B cell (primary cell): ENCODE measurements around the gene SELENOV. TPM values are rescaled to one million over a fixed set of nuclear protein-coding genes. Genes with fewer than 3 reads are reported as not detected.
A peak's percentile ranks its signal among the peaks of the same experiment; 100 is the strongest.

Source experiments
- ATAC-seq: fragments of 200-7000 bp; cut with Tn5 transposase; one replicate; pipeline ENCODE4 v1.10.0; 2021; ENCODE audit warnings: low read depth, mild to moderate bottlenecking, moderate number of reproducible peaks, moderate library complexity
- CTCF ChIA-PET: fragments of 350-600 bp; sonication (Branson Sonifier 250); formaldehyde crosslinking; loops from one replicate; lab custom pipeline; 2021; ENCODE audit warnings: antibody characterized with exemption, inconsistent platforms; lab: Charles Lee
- POLR2A ChIA-PET: fragments of 350-600 bp; sonication (Branson Sonifier 250); formaldehyde crosslinking; loops from one replicate; lab custom pipeline; 2021; ENCODE audit warnings: antibody characterized with exemption; lab: Charles Lee
- DNase-seq: peaks from one replicate; pipeline ENCODE4 v3.0.0; 2013
- H2AFZ ChIP-seq: 2 replicates; pipeline ENCODE4 v1.6.1; 2012; ENCODE audit warnings: mild to moderate bottlenecking, low read depth, low read length; ENCODE audit not compliant: insufficient read depth, poor library complexity, severe bottlenecking
- H3K27ac ChIP-seq, 2 donors: 1 replicate in 1 of 2; 2 replicates in 1 of 2; pipeline ENCODE4 v1.5.1; 2012 to 2013; ENCODE audit warnings: low read length in 2 of 2, mild to moderate bottlenecking in 2 of 2, moderate library complexity in 1 of 2
- H3K27me3 ChIP-seq, 4 experiments: fragments of 200-600 bp in 1 of 4; sonication (generic) in 1 of 4; replicated peaks in 1 of 4; 1 replicate in 2 of 4; 2 replicates in 2 of 4; pipeline versions ENCODE4 v1.6.1 to v1.7.0; 2013 to 2016; ENCODE audit warnings: low read length in 3 of 4, mild to moderate bottlenecking in 2 of 4, mixed read lengths in 1 of 4, moderate library complexity in 1 of 4; ENCODE audit not compliant: insufficient read depth in 4 of 4, control insufficient read depth in 3 of 4; ENCODE audit errors: control extremely low read depth in 1 of 4
- H3K36me3 ChIP-seq, 2 experiments: replicated peaks in 1 of 2; 1 replicate in 1 of 2; 2 replicates in 1 of 2; pipeline versions ENCODE4 v1.6.1 to v1.7.1; 2013; ENCODE audit warnings: low read length in 1 of 2; ENCODE audit not compliant: insufficient read depth in 2 of 2, control insufficient read depth in 1 of 2; ENCODE audit errors: control extremely low read depth in 1 of 2, extremely low read depth in 1 of 2
- H3K4me1 ChIP-seq, 2 donors: fragments of 200-600 bp in 1 of 2; sonication (generic) in 1 of 2; 1 replicate in 1 of 2; 2 replicates in 1 of 2; pipeline versions ENCODE4 v1.5.1 to v1.6.1; 2013 to 2017; ENCODE audit warnings: low read length in 2 of 2; ENCODE audit not compliant: control insufficient read depth in 2 of 2, insufficient read depth in 2 of 2
- H3K4me2 ChIP-seq: replicated peaks from 2 replicates; pipeline ENCODE3; 2012; ENCODE audit warnings: mild to moderate bottlenecking, low read depth, low read length; ENCODE audit not compliant: poor library complexity, severe bottlenecking
- H3K4me3 ChIP-seq, 5 experiments: fragments of 200-600 bp in 1 of 5; sonication (generic) in 1 of 5; 1 replicate in 3 of 5; 2 replicates in 2 of 5; pipeline versions ENCODE4 v1.5.1 to v1.7.0; 2011 to 2016; ENCODE audit warnings: low read length in 4 of 5, mild to moderate bottlenecking in 4 of 5, low read depth in 2 of 5, control low read depth in 1 of 5, moderate library complexity in 1 of 5; ENCODE audit not compliant: insufficient read depth in 1 of 5; ENCODE audit errors: control extremely low read depth in 1 of 5, extremely low read depth in 1 of 5
- H3K79me2 ChIP-seq: fragments of 200-600 bp; sonication (generic); one replicate; pipeline ENCODE4 v1.6.0; 2016; ENCODE audit warnings: low read length; ENCODE audit not compliant: control insufficient read depth, insufficient read depth
- H3K9ac ChIP-seq: fragments of 200-600 bp; sonication (generic); 2 replicates; pipeline ENCODE4 v1.6.1; 2017; ENCODE audit warnings: mild to moderate bottlenecking, low read length, moderate library complexity
- H3K9me3 ChIP-seq, 3 donors: one replicate each; pipeline versions ENCODE4 v1.6.1 to v1.7.1; 2013; ENCODE audit warnings: low read length in 2 of 3; ENCODE audit not compliant: control insufficient read depth in 2 of 3, insufficient read depth in 1 of 3; ENCODE audit errors: control extremely low read depth in 1 of 3
- H4K20me1 ChIP-seq: 2 replicates; pipeline ENCODE4 v1.6.0; 2012; ENCODE audit warnings: mild to moderate bottlenecking, low read length; ENCODE audit not compliant: insufficient read depth, control insufficient read depth, poor library complexity, severe bottlenecking
- H3K27ac Mint-ChIP-seq: one replicate; pipeline ENCODE4 v1.8.0; 2021; ENCODE audit warnings: mixed read lengths
- H3K27me3 Mint-ChIP-seq: one replicate; pipeline ENCODE4 v1.8.0; 2021; ENCODE audit warnings: mixed read lengths
- H3K4me1 Mint-ChIP-seq: one replicate; pipeline ENCODE4 v1.8.0; 2021; ENCODE audit warnings: mixed read lengths
- H3K4me3 Mint-ChIP-seq: one replicate; pipeline ENCODE4 v1.8.0; 2021; ENCODE audit warnings: mixed read lengths
- H3K9me3 Mint-ChIP-seq: one replicate; pipeline ENCODE4 v1.8.0; 2022; ENCODE audit warnings: mixed read lengths; ENCODE audit not compliant: insufficient read depth
- CTCF ChIP-seq: fragments of 200-600 bp; IDR thresholded peaks from one replicate; pipeline ENCODE4 v1.8.0; 2022; ENCODE audit warnings: antibody characterized with exemption, mild to moderate bottlenecking
- EZH2 ChIP-seq: IDR thresholded peaks from 2 replicates; pipeline ENCODE4 v1.6.1; 2012; ENCODE audit warnings: borderline replicate concordance, low read depth, mild to moderate bottlenecking, moderate library complexity, low read length; ENCODE audit not compliant: insufficient read depth, poor library complexity, severe bottlenecking
- WGBS: methylation state at CpG from one replicate; pipeline ENCODE4 v1.1.5; 2013; ENCODE audit warnings: missing lambda C conversion rate; ENCODE audit not compliant: insufficient coverage; 5-methylcytosine and 5-hydroxymethylcytosine counted together
- intact Hi-C: fragments of 100-400 bp; cut with micrococcal nuclease; formaldehyde crosslinking; loops from one replicate; pipeline ENCODE4 v1.10.0; 2022
- polyA plus RNA-seq: library from polyadenylated mRNA; depleted of rRNA; stranded (reverse); fragments of >200 nt; gene quantifications from 2 replicates; pipeline ENCODE4 v1.2.3, GENCODE V29; 2012
- total RNA-seq, 2 donors: library from RNA; stranded (reverse); fragments of 120-200 nt in 1 of 2; gene quantifications; 1 replicate in 1 of 2; 2 replicates in 1 of 2; pipeline versions ENCODE4 v1.2.3 to v1.2.4, GENCODE V29; 2013 to 2022

The SELENOV gene
- total and polyA plus RNA-seq, 2 donors (not counting 1 experiment from before 2014, with no cell fraction given) = not detected

- Mint-ChIP-seq H3K27me3 (peaks cover 33% of the 10 kb centered on the region), H3K9me3 (no peaks in the 10 kb centered on the region), H3K4me1 (peaks cover 20% of the 10 kb centered on the region), H3K27ac (peak overlapping the region; percentile 2), H3K4me3 (peak overlapping the region; percentile 71)
- H3K79me2 ChIP-seq = no peaks in the 10 kb centered on the region
- peak overlapping the region; percentile 86 for H2AFZ ChIP-seq
- no peak overlapping the region for H3K27ac ChIP-seq
- H3K4me1 ChIP-seq = peaks cover 16 to 21% of the 10 kb centered on the region in 2 donors
- H3K4me2 ChIP-seq = peak overlapping the region; percentile 95
- whole genome bisulfite sequencing = 55% methylated on average over 5 of the region's 7 CpGs
- DNase-seq = no peak
- H3K4me3 ChIP-seq = peak overlapping the region in 2 of 5 experiments; percentile 26 to 65
- H3K9me3 ChIP-seq = peaks cover 0 to 17% (median 0%) of the 10 kb centered on the region in 3 donors
- H3K36me3 ChIP-seq = no peaks in the 10 kb centered on the region
- no peak for TF ChIP-seq EZH2
- TF ChIP-seq CTCF = no peak
- ATAC-seq = no peak
- intact Hi-C loops = no loop called here
- peaks cover 0 to 59% (median 17%) of the 10 kb centered on the region in 4 experiments for H3K27me3 ChIP-seq
- ChIA-PET POLR2A (no interaction called here), CTCF (interaction anchor here (0.6 to 2.0 kb wide), 3 partner anchors 12 to 45 kb away, joined by 3 to 4 read pairs (median 3); no protein-coding TSS in a partner anchor)
- H3K9ac ChIP-seq = peak overlapping the region; percentile 63
- H4K20me1 ChIP-seq = no peaks in the 10 kb centered on the region
These were observed 8.4 kb upstream of the SELENOV start for GRCh38 chr19:39506598-39506943.

- no peaks in the 10 kb centered on the region for H4K20me1 ChIP-seq
- no peaks in the 10 kb centered on the region for H3K79me2 ChIP-seq
- TF ChIP-seq EZH2 (no peak), CTCF (no peak)
- peaks cover 16 to 21% of the 10 kb centered on the region in 2 donors for H3K4me1 ChIP-seq
- peak overlapping the region; percentile 86 for H2AFZ ChIP-seq
- peak; percentile 79 for DNase-seq
- peak overlapping the region; percentile 95 for H3K4me2 ChIP-seq
- peak overlapping the region; percentile 63 for H3K9ac ChIP-seq
- peaks cover 0 to 58% (median 17%) of the 10 kb centered on the region in 4 experiments for H3K27me3 ChIP-seq
- intact Hi-C loops = no loop called here
- peak overlapping the region; percentile 6 for H3K27ac Mint-ChIP-seq
- peaks cover 0 to 17% (median 0%) of the 10 kb centered on the region in 3 donors for H3K9me3 ChIP-seq
- H3K4me3 Mint-ChIP-seq = peak overlapping the region; percentile 87
- 9% methylated on average over 96 of the region's 96 CpGs for WGBS
- no peak overlapping the region for H3K27ac ChIP-seq
- no peaks in the 10 kb centered on the region for H3K36me3 ChIP-seq
- ChIA-PET POLR2A (no interaction called here), CTCF (interaction anchor here (0.6 to 2.0 kb wide), 6 partner anchors 8 to 374 kb away, joined by 3 to 4 read pairs (median 3); partner anchors contain the start of gene DLL3)
- no peaks in the 10 kb centered on the region for H3K9me3 Mint-ChIP-seq
- peak; percentile 67 for ATAC-seq
- peak overlapping the region in 4 of 5 experiments; percentile 29 to 66 (median 60) for H3K4me3 ChIP-seq
- peaks cover 31% of the 10 kb centered on the region for H3K27me3 Mint-ChIP-seq
- peaks cover 20% of the 10 kb centered on the region for H3K4me1 Mint-ChIP-seq
These were observed 7.8 kb upstream of the SELENOV start for GRCh38 chr19:39506944-39507714.
